ENCODE data around the gene VGLL4. TPM values are rescaled to one million over a fixed set of nuclear protein-coding genes. Genes with fewer than 3 reads are reported as not detected.

Gene VGLL4
- total RNA-seq, 2 donors from 2014 or later, result 87.2 to 203 TPM

DNA sequence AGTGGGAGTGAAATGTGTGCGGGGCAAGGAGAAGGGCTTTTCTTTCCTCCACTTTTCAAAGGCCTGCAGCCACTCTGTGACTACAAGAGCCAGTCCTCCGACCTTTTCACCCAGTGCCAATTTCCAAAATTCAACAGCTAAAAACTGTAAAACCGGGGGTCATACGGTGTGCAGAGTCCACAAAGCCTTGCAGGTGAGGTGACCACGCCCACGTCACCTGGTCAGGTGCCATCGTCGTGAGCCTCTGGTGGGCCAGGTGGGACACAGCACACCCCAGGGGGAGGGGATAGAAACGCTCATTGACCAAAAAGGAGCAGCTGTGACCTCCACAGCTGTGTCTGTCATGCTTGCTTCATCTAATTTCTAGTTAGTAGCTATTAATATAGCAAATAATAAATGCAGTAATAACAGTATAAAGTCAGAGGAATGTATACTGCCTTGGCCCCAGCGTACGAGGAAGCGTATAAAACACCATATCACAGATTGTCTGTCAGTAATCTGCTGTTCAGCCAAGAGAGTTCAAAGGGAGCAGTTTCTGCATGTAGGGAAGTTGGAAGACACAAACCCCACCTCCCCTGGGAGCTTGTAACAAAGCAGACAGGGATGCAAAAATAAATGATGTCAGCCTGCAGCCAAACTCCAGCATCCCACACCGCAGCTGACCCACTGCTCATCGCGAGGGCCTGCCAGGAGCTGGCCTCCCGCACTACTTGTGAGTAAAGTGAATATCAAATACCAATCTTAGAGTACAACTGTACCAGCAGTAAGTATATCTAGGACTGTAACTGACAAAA, 86.7 kb downstream of the VGLL4 start:
- intact Hi-C loops (cut with DNase I), result no loop called here
- peaks cover 24% of the 10 kb centered on the region for H3K4me1 ChIP-seq (replicated peaks)
- no peak for DNase-seq (ENCODE audit: low spot score)
- TF ChIP-seq POLR2A (IDR thresholded peaks at IDR 0.05) (no peak), POLR2AphosphoS5 (IDR thresholded peaks at IDR 0.05) (peak; percentile 30)
- TF ChIP-seq, protein P1, sequence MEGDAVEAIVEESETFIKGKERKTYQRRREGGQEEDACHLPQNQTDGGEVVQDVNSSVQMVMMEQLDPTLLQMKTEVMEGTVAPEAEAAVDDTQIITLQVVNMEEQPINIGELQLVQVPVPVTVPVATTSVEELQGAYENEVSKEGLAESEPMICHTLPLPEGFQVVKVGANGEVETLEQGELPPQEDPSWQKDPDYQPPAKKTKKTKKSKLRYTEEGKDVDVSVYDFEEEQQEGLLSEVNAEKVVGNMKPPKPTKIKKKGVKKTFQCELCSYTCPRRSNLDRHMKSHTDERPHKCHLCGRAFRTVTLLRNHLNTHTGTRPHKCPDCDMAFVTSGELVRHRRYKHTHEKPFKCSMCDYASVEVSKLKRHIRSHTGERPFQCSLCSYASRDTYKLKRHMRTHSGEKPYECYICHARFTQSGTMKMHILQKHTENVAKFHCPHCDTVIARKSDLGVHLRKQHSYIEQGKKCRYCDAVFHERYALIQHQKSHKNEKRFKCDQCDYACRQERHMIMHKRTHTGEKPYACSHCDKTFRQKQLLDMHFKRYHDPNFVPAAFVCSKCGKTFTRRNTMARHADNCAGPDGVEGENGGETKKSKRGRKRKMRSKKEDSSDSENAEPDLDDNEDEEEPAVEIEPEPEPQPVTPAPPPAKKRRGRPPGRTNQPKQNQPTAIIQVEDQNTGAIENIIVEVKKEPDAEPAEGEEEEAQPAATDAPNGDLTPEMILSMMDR (IDR thresholded peaks at IDR 0.05), result no peak
- 31% methylated on average over 16 of the region's 16 CpGs for WGBS
- H3K36me3 ChIP-seq, result no peaks in the 10 kb centered on the region
- no peaks in the 10 kb centered on the region for H3K27me3 ChIP-seq (replicated peaks; ENCODE audit: insufficient read depth)
- H3K9me3 ChIP-seq, result no peaks in the 10 kb centered on the region
- no peak overlapping the region for H3K4me3 ChIP-seq
- H3K27ac ChIP-seq, result peak overlapping the region; percentile 14 to 18

DNA sequence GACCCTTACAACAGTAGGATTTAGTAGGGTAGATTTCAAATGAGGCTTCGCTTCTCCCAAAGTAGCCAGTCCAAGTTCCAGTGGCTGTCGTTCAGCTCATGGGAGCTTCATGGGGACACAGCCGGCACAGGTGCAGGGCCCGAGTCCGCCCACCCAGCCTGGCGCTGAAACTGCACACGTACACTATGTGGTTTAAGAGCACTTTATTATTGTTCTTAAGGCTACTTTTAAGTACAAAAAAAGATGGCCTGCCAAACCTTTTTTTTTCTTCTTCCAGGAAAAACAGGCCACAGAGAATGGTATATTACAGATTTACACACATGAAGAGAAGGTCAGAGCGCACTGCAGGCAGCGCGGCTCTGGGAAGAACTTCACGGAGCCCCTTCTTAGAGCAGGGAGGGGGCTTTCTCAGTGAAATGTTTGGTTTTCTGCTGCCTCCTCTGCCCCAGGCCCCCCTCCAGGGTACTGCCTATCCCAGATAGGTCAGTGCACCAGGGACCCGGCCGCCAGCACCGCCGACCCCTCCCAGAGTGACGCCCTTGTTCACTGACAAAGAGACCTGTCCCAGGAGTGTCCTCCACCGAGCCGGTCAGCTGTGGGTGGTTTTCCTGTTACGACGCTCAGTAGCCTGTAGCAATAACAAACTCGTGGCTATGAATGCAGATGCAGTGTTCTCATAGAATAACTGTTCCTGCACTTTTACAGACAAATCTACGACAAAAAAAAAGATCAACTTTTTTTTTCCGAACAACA, 87.7 kb downstream of the VGLL4 start:
- TF ChIP-seq, protein P1 (IDR thresholded peaks at IDR 0.05), result no peak
- no peak for TF ChIP-seq POLR2AphosphoS5 (IDR thresholded peaks at IDR 0.05)
- no peak for TF ChIP-seq POLR2A (IDR thresholded peaks at IDR 0.05)
- Histone ChIP-seq H3K36me3 (no peaks in the 10 kb centered on the region), H3K9me3 (no peaks in the 10 kb centered on the region), H3K4me1 (replicated peaks) (peaks cover 24% of the 10 kb centered on the region), H3K27me3 (replicated peaks; ENCODE audit: insufficient read depth) (no peaks in the 10 kb centered on the region), H3K27ac (peak overlapping the region in 1 of 2 donors; percentile 7), H3K4me3 (no peak overlapping the region)
- 71% methylated on average over 23 of the region's 23 CpGs for WGBS
- DNase-seq (ENCODE audit: low spot score), result no peak
- intact Hi-C loops (cut with DNase I), result no loop called here

DNA sequence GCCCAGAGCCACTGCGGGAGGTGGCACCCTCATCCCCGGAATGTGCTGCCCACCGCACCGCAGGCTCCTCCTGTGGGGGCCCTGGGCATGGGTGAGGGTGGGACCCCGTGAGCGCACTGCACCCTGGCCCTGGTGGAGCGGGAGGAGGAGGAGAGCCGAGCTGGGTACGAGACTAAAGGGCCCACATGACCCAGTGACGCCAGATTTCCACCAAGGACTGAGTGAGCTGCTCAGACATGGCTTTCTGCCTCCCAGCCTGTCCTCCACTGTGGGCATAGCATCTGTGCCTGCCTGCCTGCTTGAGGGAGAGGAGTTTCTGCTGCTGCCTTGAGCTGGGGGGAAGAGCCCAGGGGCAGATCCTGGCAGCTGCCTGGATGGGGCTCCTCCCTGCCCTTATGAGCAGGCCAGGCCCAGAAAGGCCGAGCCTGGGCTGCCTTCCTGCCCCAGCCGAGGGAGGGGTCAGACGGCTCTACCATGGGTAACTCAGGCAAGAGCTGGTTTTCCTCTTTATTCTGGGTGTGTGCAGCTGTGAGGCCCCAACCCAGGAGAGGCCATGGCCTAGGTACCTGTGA, 88.4 kb downstream of the VGLL4 start:
- Histone ChIP-seq H3K36me3 (no peaks in the 10 kb centered on the region), H3K4me3 (no peak overlapping the region), H3K9me3 (no peaks in the 10 kb centered on the region), H3K27ac (peak overlapping the region in 1 of 2 donors; percentile 7), H3K4me1 (replicated peaks) (peaks cover 24% of the 10 kb centered on the region), H3K27me3 (replicated peaks; ENCODE audit: insufficient read depth) (no peaks in the 10 kb centered on the region)
- intact Hi-C loops (cut with DNase I), result no loop called here
- no peak for DNase-seq (ENCODE audit: low spot score)
- TF ChIP-seq POLR2AphosphoS5 (IDR thresholded peaks at IDR 0.05), result no peak
- TF ChIP-seq, protein P1 (IDR thresholded peaks at IDR 0.05), result no peak
- TF ChIP-seq POLR2A (IDR thresholded peaks at IDR 0.05), result no peak
- 71% methylated on average over 13 of the region's 13 CpGs for WGBS

DNA sequence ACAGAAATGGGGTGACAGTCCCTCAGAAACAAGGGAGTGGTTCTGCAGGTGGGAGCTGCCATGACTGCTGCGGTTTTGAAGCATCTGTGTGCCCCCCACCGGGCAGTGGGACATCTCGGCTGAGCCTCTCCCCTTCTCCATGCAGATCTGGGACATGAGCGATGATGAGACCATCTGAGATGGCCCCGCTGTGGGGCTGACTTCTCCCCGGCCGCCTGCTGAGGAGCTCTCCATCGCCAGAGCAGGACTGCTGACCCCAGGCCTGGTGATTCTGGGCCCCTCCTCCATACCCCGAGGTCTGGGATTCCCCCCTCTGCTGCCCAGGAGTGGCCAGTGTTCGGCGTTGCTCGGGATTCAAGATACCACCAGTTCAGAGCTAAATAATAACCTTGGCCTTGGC, 89.0 kb downstream of the VGLL4 start:
- no peak for DNase-seq (ENCODE audit: low spot score)
- Histone ChIP-seq H3K36me3 (no peaks in the 10 kb centered on the region), H3K4me3 (no peak overlapping the region), H3K27ac (peak overlapping the region; percentile 63 to 70), H3K4me1 (replicated peaks) (peaks cover 24% of the 10 kb centered on the region), H3K27me3 (replicated peaks; ENCODE audit: insufficient read depth) (no peaks in the 10 kb centered on the region), H3K9me3 (no peaks in the 10 kb centered on the region)
- intact Hi-C loops (cut with DNase I), result no loop called here
- TF ChIP-seq POLR2AphosphoS5 (IDR thresholded peaks at IDR 0.05) (no peak), POLR2A (IDR thresholded peaks at IDR 0.05) (no peak)
- TF ChIP-seq, protein P1 (IDR thresholded peaks at IDR 0.05), result no peak
- WGBS, result 96% methylated on average over 12 of the region's 12 CpGs

Measured in prostate gland (tissue), 2 donors.